ENCODE results near the gene RCL1. TPM values are rescaled to one million over a fixed set of nuclear protein-coding genes. Genes with fewer than 3 reads are reported as not detected.
"Not testable (repeated sequence)": the region's sequence is repeated elsewhere in the genome, so short reads cannot be mapped to it uniquely, and the experiment has no call there.

Gene RCL1, protein sequence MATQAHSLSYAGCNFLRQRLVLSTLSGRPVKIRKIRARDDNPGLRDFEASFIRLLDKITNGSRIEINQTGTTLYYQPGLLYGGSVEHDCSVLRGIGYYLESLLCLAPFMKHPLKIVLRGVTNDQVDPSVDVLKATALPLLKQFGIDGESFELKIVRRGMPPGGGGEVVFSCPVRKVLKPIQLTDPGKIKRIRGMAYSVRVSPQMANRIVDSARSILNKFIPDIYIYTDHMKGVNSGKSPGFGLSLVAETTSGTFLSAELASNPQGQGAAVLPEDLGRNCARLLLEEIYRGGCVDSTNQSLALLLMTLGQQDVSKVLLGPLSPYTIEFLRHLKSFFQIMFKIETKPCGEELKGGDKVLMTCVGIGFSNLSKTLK
- total RNA-seq (2014; rRNA removed; shearing (Covaris generic)): 31.6 and 34.7 TPM in 2 replicates
- polyA plus RNA-seq (2015; cell fraction: cytosol; rRNA removed): 34.6 and 44.2 TPM in 2 replicates
- 39.5 and 44.6 TPM in 2 replicates for polyA plus RNA-seq (2015; cell fraction: nucleus; rRNA removed)

- DNase-seq (ENCODE audit: low read depth): peak; percentile 96
Observed at GRCh38 chr9:4792572-4793458, at the start of gene RCL1. Gene RCL1 (plus strand): TSS chr9:4792944. CDS start chr9:4793092, 148 bp downstream.

DNA sequence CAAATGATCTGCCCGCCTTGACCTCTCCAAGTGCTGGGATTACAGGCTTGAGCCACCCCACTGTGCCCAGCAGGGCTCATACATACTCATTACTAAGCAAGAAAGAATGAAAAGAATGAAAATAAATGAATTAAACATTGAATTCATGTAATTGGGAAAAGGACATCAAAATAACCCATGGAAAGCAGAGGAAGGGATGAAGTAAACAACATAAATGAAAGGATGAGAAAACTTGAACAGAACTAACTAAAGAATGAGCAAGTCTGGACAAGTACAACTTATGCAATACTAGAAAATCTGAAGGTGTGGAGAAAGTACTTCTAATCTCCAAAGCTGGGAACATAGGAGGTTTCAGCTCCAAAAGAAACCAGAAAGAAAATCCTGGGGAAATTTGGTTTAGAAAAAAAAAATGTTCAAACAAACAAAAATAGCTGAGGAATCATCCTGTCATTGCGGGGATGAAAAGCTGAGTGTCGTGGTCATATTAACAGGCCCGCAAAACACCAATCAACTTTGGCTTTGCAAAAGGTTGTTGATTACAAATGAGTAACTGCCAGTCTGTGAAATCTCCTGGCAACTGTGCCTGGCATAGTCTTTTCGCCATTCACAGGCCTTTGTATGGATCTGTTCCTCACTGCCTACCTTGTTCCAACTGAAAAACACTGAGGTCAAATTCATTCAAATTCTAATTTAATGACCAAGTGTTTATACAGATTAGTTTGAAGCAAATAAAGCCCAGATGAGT, 49.4 kb upstream of the RCL1 start:
- no peak for DNase-seq (ENCODE audit: low read depth)

DNA sequence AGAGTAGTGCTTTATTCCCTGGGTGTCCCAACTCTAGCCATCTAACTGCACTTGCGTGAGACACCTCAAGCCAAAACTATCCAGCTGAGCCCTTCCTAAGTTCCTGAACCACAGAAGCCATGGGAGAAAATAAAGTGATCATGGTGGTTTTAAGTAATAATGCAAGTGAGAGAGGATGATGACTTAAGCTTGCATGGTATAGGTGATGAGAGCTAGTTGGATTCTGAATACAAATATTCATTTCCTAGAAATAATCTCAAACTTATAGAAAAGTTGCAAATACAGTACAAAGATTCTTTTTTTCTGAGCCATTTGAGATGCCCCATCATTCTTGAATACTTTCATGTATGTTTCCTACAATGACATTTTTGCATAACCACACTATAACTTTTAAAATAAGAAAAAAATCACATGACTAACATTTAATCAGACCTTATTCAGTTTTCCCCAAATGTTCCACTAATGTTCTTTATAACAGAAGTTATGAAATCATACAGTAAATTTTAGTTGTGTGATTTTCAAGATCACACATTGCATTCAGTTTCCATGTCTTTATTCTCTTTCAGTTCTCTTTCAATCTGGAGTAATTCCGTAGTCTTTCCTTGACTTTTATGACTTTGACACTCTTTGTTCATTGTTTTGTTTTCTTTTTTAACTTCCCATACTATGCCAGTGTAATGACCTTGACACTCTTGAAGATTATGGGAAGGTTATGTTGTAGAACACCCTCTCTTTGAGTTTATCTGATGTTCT, 46.3 kb upstream of the RCL1 start:
- DNase-seq (ENCODE audit: low read depth): no peak

DNA sequence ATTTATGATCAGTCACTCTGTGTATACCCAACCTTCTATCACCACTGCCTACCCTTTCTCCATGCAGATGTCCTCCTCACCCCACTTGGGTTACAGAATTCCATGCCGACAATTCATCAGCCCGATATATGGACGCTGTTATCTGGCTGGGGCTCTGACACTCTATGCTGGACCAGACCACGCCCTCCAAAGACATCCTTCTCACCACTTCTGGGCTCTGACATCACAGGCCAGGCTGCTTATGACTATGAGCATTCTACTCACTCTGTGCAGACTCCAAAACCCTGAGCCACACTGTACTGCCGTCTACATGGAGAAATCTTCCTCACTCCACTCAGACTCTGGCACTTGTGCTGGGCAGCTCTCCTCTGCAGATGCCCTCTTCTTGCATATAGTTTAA, 44.1 kb upstream of the RCL1 start:
- peak; percentile 68 for DNase-seq (ENCODE audit: low read depth)

- peak; percentile 42 for DNase-seq (ENCODE audit: low read depth)
Observed at GRCh38 chr9:4750023-4750673, 42.6 kb upstream of the RCL1 start.

DNA sequence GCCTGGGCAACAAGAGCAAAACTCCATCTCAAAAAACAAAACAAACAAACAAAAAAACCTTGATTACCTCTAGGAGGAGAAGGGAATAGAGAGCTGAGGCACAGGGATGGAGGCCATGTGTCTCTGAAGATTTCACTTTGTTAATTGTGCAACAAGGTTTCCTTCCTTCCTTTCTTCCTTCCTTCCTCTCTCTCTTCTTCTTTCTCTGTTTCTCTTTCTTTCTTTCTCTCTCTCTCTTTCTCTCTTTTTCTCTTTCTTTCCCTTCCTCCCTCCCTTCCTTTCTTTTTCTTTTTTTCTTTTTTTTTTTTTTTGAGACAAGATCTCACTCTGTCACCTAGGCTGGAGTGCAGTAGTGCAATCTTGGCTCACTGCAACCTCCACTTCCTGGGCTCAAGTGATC, 38.2 kb upstream of the RCL1 start:
- DNase-seq (ENCODE audit: low read depth): not testable (repeated sequence)

GRCh38 chr9:4755026-4755609, 37.6 kb upstream of the RCL1 start:
- no peak for DNase-seq (ENCODE audit: low read depth)

GRCh38 chr9:4756420-4756819, 36.3 kb upstream of the RCL1 start:
- DNase-seq (ENCODE audit: low read depth): no peak

- DNase-seq (ENCODE audit: low read depth): no peak
Observed at GRCh38 chr9:4760122-4760521, 32.6 kb upstream of the RCL1 start.

DNA sequence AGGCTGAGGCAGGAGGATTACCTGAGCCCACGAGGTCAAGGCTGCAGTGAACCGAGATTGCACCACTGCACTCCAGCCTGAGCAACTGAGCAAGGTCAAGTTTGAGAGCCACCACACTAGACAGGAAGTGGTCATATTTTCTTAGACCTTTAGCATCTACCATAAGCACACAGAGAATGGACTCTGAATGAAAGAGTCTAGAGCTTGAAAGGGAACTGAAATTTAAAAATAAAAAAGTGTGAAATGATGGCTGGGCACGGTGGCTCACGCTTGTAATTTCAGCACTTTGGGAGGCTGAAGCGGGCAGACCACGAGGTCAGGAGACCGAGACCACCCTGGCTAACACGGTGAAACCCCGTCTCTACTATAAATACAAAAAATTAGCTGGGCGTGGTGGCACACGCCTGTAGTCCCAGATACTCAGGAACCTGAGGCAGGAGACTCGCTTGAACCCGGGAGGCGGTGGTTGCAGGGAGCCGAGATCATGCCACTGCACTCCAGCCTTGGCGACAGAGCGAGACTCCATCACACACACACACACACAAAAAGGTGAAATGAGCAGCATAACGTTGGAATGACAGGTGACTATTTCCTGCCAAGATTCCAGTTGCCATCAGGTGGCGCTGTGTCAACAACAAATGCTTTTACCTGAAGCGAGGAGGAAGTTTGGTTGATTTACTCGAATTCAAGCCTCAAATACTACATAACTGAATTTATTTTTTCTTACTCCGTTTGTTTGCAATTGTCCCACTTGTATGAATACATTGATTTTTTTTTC, 30.4 kb upstream of the RCL1 start:
- peak; percentile 64 for DNase-seq (ENCODE audit: low read depth)

GRCh38 chr9:4762886-4763541, 29.7 kb upstream of the RCL1 start:
- peak; percentile 38 for DNase-seq (ENCODE audit: low read depth)

DNA sequence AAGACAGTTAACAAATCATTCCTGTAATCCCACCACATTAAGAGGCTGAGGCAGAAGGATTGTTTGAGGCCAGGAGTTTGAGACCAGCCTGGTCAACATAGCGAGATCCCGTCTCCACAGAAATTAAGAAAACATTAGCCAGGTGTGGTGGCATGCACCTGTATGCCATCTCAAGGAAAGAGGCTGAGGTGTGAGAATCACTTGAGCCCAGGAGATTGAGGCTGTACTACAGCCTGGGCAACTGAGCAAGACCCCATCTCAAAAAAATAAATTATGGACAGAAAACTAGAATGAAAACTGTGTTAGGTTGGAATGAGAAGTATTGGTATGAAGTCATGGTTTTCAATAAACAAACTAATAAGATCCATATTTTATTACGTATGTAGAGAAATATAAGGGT, 28.7 kb upstream of the RCL1 start:
- DNase-seq (ENCODE audit: low read depth): no peak

- peak; percentile 58 for DNase-seq (ENCODE audit: low read depth)
Observed at GRCh38 chr9:4768681-4769080, 24.1 kb upstream of the RCL1 start.

DNA sequence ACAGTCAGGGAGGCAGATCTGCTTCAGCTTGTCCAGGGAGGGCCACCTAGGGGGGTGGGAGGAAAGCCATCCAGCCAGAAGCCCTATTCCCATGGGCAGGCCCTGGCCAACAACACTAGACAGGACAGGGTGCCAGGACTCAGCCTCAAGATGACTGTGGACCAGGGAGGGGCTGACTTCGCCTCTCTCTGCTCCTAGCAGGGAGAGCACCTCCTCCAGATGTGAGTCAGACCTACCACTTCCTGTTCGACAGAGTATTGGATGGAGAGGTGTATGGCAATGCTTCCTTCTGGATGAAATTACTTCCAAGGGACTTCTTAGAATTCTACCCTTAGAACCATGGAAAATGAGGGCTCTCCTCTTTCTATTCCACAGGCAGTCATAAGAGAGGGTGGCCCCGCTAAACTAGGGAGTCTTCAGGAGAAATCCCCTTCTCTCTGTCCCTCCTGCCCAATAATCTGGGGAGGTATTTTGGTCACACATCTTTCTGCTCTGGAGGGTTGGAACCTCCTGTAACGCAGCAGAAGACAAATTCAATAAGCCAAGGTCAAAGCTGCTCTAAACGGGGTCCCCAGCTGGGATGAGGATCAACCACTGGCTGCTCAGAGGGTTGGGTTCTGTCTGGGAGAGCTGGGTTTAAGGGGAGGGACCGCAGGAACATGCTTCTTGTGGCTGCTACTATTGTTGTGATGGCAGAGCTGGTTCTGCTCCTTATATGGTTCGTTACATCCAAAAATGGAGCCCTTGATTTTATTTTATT, 23.2 kb upstream of the RCL1 start:
- DNase-seq (ENCODE audit: low read depth): peak; percentile 88

DNA sequence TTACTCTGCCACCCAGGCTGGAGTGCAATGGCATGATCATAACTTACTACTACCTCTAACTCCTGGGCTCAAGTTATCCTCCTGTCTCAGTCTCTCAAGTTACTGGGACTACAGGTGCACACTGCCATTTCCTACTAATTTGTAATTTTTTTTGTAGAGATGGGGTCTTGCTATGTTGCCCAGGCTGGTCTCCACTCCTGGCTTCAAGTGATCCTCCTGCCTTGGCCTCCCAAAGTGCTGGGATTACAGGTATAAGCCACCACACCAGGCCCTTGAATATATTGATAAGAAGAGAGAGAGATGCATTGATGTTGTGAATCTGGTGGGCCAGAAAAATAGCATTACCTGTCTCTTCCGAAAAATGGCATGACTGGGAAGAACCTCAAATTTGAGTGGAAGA, 21.0 kb upstream of the RCL1 start:
- DNase-seq (ENCODE audit: low read depth): no peak

- no peak for DNase-seq (ENCODE audit: low read depth)
Observed at GRCh38 chr9:4774209-4774608, 18.5 kb upstream of the RCL1 start.

GRCh38 chr9:4774958-4775357, 17.8 kb upstream of the RCL1 start:
- DNase-seq (ENCODE audit: low read depth): not testable (repeated sequence)

DNA sequence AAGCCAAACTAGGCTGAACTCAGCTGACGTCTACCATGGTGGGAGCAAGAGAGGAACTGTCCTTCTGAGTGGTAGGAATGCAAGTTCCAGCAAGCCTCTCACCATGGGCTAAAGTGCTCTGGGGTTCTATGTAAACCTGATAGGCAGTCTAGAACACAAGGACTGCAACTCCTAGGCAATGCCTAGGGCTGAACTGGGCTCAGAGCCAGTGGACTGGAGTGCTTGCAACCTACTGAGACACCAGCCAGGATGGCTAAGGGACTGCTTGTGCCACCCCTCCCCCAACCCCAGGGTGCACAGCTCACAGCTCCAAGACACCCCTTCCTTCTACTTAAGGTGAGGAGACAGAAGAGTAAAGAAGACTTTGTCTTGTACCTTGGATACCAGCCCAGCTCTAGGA, 12.1 kb upstream of the RCL1 start:
- no peak for DNase-seq (ENCODE audit: low read depth)
